ENCODE data around the gene GPR33. TPM values are rescaled to one million over a fixed set of nuclear protein-coding genes. Genes with fewer than 3 reads are reported as not detected.

The GPR33 gene
- total RNA-seq, 4 donors from 2014 or later: not detected

DNA sequence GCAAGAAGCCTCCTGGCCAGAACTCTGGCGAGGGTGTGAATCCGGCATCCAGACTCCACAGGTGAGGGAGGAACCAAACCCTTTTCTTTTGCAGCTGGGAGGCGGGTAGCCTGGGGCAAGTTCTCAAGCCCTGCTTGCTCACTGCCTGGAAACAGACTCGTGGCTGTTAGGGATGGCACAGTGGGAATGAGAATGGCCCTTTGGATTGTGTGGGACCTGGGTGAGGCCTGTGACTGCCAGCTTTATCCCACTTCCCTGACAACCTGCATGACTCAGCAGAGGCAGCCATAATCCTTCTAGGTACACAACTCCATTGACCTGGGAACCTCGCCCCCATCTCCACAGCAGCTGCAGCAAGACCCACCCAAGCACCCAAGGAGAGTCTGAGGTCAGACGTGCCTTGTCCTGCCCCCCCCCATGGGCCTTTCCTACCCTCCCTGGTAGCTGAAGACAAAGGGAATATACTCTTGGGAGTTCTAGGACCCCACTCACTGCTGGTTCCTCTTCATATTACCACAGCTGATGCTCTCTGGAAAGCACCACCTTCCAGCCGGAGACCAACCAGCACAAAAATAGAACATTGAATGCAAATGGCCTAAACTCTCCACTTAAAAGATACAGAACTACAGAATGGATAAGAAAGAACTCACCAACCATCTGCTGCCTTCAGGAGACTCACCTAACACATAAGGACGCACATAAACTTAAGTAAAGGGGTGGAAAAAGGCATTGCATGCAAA is 5.1 kb upstream of the GPR33 start:
- H3K36me3 ChIP-seq: no peaks in the 10 kb centered on the region
- no peaks in the 10 kb centered on the region for H3K27me3 ChIP-seq
- H3K27ac ChIP-seq: no peak overlapping the region
- no peaks in the 10 kb centered on the region for H3K4me1 ChIP-seq
- no peak overlapping the region for H3K4me3 ChIP-seq
- H3K9me3 ChIP-seq: no peaks in the 10 kb centered on the region
- TF ChIP-seq POLR2A (IDR thresholded peaks at IDR 0.05): no peak
- TF ChIP-seq, protein P1, sequence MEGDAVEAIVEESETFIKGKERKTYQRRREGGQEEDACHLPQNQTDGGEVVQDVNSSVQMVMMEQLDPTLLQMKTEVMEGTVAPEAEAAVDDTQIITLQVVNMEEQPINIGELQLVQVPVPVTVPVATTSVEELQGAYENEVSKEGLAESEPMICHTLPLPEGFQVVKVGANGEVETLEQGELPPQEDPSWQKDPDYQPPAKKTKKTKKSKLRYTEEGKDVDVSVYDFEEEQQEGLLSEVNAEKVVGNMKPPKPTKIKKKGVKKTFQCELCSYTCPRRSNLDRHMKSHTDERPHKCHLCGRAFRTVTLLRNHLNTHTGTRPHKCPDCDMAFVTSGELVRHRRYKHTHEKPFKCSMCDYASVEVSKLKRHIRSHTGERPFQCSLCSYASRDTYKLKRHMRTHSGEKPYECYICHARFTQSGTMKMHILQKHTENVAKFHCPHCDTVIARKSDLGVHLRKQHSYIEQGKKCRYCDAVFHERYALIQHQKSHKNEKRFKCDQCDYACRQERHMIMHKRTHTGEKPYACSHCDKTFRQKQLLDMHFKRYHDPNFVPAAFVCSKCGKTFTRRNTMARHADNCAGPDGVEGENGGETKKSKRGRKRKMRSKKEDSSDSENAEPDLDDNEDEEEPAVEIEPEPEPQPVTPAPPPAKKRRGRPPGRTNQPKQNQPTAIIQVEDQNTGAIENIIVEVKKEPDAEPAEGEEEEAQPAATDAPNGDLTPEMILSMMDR (IDR thresholded peaks at IDR 0.05): no peak
- no peak for DNase-seq

DNA sequence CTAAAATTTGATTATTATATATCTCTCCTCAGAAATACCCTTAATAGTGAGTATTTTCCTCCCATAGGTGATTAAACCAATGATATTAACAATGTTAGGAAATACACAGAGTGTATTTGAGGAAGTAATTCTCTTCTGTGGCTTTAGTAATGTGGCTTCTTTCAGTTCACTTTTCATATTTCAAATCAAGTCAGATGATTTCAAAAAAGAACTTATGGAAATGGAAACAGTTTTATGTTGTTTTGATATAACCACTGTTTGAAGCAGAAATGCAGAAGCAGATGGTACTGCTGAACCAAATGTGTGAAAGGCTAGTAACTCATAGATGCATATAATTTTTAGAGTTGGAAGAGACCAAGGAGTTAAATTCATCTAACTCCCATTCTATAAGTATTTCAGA is 1.9 kb upstream of the GPR33 start:
- Histone ChIP-seq H3K27ac (no peak overlapping the region), H3K36me3 (no peaks in the 10 kb centered on the region), H3K27me3 (no peaks in the 10 kb centered on the region), H3K4me3 (no peak overlapping the region), H3K4me1 (no peaks in the 10 kb centered on the region), H3K9me3 (no peaks in the 10 kb centered on the region)
- TF ChIP-seq, protein P1 (IDR thresholded peaks at IDR 0.05): no peak
- no peak for TF ChIP-seq POLR2A (IDR thresholded peaks at IDR 0.05)
- DNase-seq: no peak

DNA sequence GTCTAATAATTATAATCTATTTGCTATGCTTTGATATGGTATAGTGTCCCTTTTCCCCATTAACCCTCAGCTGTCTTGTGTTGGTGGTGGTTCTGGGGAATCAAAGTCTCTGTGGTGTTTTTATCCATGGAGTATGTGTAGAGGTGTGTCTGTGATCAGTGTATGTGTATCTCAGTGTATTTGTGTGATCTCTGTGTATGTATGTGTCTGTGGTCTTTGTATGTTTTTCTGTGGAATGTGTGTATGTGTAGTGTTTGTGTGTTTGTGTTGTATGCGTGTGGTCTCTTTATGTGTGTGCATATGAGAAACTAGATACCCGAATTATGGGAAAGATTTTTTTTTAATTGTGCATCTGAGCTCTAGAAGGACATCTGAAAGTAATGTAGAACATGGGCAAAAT is 1.1 kb downstream of the GPR33 start:
- no peak for TF ChIP-seq POLR2A (IDR thresholded peaks at IDR 0.05)
- TF ChIP-seq, protein P1 (IDR thresholded peaks at IDR 0.05): no peak
- H3K4me1 ChIP-seq: no peaks in the 10 kb centered on the region
- H3K27ac ChIP-seq: no peak overlapping the region
- H3K36me3 ChIP-seq: no peaks in the 10 kb centered on the region
- H3K9me3 ChIP-seq: no peaks in the 10 kb centered on the region
- H3K27me3 ChIP-seq: no peaks in the 10 kb centered on the region
- DNase-seq: no peak
- no peak overlapping the region for H3K4me3 ChIP-seq

DNA sequence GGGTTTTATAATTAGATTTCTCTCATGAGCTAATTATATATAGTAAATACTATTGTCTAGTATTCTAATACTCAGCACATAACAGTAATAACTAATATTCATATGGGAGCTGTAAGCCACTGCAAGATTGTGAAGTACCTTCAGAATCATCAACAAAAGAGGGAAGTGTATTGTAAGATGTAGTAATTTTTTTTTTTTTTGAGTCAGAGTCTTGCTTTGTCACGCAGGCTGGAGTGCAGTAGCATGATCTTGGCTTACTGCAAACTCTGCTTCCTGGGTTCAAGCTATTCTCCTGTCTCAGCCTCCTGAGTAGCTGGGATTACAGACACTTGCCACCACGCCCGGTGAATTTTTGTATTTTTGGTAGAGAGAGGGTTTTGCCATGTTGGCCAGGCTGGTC is 3.1 kb downstream of the GPR33 start:
- H3K4me3 ChIP-seq: no peak overlapping the region
- no peak overlapping the region for H3K27ac ChIP-seq
- TF ChIP-seq, protein P1 (IDR thresholded peaks at IDR 0.05): no peak
- TF ChIP-seq POLR2A (IDR thresholded peaks at IDR 0.05): no peak
- no peaks in the 10 kb centered on the region for H3K27me3 ChIP-seq
- no peaks in the 10 kb centered on the region for H3K9me3 ChIP-seq
- H3K4me1 ChIP-seq: no peaks in the 10 kb centered on the region
- DNase-seq: no peak
- H3K36me3 ChIP-seq: no peaks in the 10 kb centered on the region

DNA sequence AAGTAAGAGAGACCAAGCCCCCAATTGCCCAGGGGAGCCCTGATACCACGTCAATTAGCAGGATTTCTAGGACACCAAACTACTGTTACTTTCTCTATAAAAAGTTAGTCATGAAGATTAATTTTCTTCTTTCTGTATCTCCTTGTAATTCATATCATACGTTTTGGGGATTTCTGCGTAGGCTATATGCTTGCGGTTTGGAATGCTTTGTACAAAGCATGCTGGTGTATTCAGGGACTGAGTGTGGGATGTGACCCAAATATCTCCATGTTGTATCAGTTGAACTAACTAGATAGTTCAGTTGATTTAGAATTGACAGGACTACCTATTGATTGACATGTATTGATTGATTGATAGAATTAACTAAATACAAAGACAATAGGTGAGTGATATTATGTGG is 7.7 kb downstream of the GPR33 start:
- H3K27me3 ChIP-seq: no peaks in the 10 kb centered on the region
- DNase-seq: no peak
- H3K4me1 ChIP-seq: no peaks in the 10 kb centered on the region
- no peak overlapping the region for H3K4me3 ChIP-seq
- H3K36me3 ChIP-seq: no peaks in the 10 kb centered on the region
- TF ChIP-seq POLR2A (IDR thresholded peaks at IDR 0.05): no peak
- TF ChIP-seq, protein P1 (IDR thresholded peaks at IDR 0.05): no peak
- no peaks in the 10 kb centered on the region for H3K9me3 ChIP-seq
- H3K27ac ChIP-seq: no peak overlapping the region
